Mucosa of gallbladder (tissue), 1 donor: ENCODE measurements around the gene MOV10L1. TPM values are rescaled to one million over a fixed set of nuclear protein-coding genes. Genes with fewer than 3 reads are reported as not detected.
"Not testable (repeated sequence)": the region's sequence is repeated elsewhere in the genome, so short reads cannot be mapped to it uniquely, and the experiment has no call there.

Experiments
- DNase-seq: peaks from one replicate; pipeline ENCODE4 v3.0.0-alpha.2; 2020; ENCODE audit warnings: low spot score
- total RNA-seq: library from RNA; stranded (reverse); gene quantifications from one replicate; pipeline ENCODE4 v1.2.1, GENCODE V29; 2021
- donor health status: DM: no; HTN: no; CAD: no.

Gene MOV10L1
- total RNA-seq, 1 donor from 2014 or later, result 2.6 TPM

DNA sequence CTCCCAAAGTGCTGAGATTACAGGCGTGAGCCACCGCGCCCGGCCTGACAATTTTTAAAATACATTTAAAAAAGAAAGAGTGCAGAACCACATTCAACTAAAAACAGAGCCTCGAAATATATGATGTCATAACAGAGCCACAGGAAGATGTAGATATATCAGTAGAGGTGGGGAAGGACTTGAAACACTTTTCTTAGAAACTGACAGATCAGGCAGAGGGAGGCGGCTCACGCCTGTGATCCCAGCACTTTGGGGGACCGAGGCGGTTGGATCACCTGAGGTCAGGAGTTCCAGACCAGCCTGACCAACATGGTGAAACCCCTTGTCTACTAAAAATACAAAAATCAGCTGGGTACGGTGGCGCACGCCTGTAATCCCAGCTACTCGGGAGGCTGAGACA lies 11.6 kb upstream of the MOV10L1 start:
- DNase-seq, result no peak

DNA sequence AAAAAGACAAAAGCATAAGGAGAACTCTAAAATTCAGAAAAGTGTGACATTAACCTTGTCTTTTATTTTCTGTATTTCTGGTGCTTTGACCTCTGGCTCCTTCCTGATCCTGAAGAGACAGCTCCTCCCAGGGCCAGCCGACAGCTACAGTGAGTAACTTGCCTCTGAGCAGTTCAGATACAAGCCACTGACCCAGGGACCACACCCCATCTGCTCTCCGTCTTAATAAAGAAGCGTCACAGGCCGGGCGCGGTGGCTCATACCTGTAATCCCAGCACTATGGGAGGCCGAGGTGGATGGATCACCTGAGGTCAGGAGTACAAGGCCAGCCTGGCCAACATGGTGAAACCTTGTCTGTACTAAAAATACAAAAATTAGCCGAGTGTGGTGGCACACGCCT lies 11.0 kb upstream of the MOV10L1 start:
- DNase-seq, result no peak

DNA sequence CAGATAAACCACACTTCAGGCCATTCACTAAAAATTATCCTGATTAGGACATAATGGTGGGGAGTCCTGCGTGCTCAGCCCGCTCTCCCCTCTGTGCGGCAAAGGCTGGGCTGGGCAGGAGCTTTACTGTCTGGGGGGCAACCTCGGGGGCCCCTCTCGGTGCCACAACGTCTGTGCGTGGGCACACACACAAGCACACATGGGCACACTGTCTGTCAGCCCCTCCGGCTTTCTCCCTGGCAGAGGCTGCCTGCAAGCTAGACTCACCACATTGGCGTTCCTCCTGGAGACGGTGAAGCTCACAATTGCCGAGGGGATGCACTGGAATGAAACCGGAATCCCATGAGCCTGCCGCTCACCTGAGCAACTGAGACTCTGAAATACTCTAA lies 9.7 kb upstream of the MOV10L1 start:
- no peak for DNase-seq

DNA sequence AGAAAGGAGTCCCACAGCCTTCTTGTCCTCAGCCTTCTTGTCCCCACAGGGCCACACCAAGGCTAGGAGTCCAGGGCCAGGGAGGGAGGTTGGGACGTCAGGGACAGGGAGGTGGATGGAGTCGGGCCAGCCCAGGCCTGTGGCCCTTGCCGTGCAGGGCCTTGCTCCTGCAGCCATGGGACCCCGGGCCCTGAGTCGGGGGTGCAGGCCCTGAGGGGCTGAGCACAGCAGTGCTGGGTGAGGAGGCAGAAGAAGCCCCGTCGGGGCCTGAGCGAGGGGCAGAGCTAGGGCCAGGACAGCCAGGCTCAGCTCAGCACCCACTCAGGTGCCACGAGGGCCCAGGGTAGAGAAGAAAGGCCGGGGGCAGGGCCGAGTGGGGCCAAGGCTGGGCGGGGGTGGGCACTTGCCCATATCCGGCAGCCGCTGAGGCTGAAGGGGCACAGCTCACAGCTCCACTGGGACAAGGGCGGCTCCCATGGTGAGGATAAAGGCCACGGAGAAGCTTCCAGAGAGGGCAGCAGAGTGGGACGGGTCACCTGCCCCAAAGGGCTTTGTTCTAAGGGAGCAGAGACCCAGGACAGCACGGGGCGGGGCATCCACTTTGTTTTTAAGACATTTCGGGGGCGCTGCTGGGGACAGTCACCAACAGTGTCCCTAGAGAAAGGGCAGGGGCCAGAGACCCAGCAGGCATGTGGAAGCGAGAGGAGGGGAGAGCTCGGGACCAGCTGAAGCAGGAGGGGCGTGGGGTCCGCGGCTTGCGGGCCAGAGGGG lies 8.2 kb upstream of the MOV10L1 start:
- DNase-seq, result no peak

DNA sequence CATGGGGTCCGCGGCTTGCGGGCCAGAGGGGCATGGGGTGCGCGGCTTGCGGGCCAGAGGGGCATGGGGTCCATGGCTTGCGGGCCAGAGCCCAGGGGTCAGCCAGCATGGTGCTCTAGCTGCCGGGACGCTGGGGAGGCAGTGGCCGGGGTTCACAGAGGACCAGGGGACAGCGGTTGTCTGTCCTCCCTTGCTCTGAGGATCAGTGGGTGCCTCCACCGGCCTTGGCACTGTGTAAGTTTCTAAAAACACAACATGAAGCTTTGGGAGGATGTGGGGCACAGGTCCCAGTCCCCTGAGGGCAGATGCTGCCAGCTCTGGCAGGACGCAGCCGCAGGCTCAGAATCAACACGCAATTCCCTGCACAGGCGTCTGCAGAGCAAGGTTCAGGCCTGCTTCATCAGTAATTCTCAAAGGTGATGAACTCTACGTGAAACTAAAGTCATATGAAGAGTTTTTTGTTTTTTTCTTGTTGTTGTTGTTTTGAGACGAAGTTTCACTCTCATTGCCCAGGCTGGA lies 7.5 kb upstream of the MOV10L1 start:
- DNase-seq, result no peak

DNA sequence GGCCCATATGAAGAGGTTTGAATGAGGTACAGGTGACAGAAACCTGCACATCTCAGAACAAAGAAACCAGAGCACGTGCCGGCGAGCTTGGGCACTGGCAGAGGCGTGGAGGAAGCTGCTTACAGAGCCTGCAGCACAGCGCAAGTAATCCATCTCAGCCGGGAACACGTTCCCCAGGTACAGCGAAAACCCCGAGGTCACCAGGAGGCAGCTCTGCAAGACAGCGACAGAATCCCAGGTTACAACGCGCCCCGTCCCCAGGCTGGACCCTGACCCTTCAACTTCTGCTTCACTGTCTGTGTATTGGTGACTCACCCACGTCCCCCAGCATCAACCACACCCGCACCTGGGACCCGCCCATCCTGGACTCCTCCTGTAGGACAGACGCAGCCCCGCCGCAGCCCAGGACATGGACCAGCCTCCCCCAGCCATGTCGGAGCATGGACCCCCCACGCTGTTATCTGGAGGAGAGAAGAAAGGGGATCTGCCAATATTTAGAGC lies 6.8 kb upstream of the MOV10L1 start:
- no peak for DNase-seq

DNA sequence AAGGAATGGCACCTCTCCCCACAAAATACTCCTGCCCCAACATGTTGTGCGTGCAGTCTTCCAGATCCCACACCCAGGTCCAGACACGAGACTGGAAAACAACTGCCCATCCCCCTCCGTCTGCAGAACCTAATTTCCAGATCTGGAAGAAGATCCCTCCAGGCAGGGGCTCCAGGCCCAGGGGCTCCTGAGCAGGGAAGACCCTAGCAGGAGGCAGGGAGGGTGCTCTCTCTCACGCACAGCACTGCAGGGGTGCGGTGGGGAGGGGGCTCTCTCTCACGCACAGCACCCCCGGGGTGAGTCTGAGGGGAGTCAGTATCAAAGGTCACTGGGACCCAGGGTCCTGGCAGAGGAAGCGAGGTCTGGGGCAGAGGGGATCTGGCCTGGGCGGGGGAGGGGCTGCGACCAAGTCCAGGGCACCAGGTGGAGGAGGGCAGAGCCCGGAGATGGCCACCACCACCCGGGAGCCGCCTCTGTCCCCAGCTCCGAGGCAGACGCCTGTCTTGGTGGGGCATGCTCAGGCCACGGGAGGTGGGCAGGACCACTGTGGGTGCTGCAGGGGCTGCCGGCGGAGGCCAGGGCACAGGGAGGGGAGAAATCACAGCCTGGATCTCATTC lies 6.2 kb upstream of the MOV10L1 start:
- DNase-seq, result no peak

DNA sequence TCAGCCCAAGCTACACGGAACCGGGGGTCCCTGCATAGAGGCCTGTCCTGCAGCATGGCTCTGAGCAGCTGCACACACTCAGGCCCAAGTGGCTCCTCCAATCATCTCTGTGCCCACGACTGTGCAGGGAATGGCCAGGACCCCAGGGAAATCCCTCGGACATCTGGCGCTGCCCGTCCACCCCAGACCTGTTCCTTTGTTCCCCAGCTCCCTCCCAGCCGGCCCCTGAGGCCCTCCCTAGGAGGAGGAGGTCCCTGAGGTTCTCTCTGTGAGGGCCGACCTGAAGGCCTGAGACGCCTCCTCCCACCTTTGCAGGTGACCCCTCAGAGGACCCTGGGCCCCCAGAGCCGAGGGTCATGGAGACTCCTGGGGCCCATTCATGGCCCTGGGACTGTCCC lies 5.7 kb upstream of the MOV10L1 start:
- DNase-seq, result no peak

DNA sequence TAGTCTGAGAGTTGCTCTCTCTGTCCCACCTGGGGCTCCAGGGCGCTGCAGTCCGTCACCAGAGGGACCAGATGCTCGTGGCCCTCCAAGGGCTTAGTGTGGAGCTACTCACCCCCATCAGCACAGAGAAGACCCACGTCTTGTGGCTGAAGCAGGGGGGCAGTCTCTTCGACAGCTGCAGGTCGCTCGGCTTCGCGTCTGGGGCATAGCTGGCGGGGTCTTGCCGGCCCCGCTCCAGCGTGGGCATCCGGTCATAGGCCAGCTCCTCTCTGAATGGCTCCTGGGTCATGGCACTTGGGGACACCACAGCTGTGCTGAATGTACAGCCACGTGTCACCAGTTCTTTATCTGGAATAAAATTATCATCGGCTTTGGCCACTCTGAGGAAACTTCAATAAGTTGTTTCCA lies 5.2 kb upstream of the MOV10L1 start:
- DNase-seq, result no peak

DNA sequence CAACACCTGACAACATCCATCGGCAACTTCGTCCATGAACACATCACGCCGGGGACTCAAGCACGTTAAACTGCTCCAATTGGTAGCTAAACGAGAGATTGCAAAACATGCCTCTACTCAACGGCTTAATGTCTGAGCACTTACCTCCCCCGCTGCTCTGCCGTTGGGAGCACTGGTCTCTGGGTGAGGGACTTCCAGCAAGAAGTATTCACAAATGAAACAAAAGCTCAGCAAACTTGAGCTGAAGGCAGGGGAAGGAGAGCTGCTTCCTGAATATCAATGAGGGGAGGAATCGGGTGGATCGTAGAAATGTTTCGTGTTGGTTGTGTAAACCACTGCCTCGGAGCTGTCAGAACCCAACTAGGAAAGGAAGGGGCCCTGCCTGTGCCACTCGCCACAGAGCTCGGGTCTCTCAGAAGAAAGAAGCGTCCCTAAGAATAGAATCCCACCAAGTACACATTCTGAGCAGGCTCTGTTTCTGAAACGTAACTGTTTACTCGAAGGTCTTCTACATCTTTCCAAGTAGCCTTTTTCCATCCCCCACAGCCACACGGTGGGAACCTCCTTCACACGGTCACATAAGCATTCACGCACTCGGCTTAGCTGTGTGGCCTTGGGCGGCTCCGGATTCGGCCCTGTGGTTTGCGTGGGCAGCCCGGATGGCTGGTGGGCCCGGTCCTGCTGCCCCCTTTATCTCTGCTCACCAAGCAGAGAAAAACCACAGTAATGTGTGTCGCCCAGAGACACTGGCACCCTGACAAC lies 4.4 kb upstream of the MOV10L1 start, which contains the start of gene MLC1:
Gene MLC1 (minus strand): TSS at position 216 of the 762 bp plus-strand sequence. CDS start 524 bp downstream, outside the sequence.
- no peak for DNase-seq

DNA sequence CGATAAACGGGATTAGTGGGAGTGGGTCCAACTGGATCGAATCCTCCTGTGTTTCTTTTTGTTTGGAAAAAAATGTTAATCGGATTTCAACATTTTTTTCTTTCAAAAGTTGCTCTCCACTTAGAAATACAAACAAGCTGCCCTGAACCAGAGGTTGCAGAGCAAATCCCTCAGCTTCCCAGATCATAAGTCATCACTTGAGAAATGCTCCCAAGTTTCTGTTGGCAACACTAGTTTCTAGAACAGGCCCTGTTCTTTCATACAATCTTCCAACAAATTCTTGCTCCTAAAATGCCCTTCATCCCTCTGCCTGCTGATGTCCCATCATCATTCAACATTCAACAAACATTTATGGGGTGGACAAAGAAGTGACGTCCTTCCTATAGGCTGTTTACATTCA lies 3.3 kb upstream of the MOV10L1 start:
- DNase-seq, result no peak

DNA sequence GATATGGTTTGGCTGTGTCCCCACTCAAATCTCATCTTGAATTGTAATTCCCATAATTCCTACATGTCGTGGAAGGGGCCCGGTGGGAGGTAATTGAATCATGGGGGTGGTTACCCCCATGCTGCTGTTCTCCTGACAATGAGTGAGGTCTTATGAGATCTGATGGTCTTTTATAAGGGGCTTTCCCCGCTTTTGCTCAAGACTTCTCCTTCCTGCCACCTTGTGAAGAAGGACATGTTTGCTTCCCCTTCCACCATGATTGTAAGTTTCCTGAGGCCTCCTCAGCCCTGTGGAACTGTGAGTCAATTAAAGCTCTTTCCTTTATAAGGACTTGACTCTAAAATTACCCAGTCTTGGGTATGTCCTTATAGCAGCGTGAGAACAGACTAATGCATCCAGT lies 2.8 kb upstream of the MOV10L1 start:
- not testable (repeated sequence) for DNase-seq

DNA sequence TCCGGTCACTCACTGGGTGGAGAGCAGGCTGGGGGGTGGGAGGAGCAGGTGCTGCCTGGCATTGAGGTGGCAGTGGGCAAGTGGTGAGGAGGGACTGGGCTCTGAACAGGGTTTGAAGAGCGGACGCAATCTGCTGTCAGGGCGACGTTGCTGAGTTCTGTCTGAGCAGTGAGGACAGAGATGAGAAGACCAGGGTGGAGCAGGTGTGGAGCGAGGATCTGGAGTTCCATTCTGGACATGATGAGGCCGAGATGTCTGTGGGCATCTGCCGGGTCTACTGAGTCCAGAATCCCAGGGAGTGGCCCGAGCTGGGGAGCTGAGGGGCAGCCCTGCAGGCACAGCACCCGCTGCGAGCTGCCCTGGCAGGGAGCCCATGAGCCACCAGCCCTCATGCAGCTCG lies 2.2 kb upstream of the MOV10L1 start:
- DNase-seq, result no peak

DNA sequence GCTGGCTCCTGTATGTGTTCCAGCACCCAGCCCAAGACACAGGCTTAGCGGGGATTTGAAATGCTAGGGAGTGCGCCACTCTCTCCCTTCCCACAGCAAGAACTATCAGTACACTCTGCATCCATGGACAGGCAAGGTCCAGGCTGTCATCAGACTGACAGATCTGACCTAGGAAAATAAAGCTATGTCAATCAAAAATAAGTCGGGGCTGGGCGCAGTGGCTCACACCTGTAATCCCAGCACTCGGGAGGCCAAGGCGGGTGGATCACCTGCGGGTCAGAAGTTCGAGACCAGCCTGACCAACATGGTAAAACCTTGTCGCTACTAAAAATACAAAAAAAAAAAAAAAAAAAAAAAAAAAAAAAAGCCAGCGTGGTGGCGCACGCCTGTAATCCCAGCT lies 1.7 kb upstream of the MOV10L1 start:
- no peak for DNase-seq

DNA sequence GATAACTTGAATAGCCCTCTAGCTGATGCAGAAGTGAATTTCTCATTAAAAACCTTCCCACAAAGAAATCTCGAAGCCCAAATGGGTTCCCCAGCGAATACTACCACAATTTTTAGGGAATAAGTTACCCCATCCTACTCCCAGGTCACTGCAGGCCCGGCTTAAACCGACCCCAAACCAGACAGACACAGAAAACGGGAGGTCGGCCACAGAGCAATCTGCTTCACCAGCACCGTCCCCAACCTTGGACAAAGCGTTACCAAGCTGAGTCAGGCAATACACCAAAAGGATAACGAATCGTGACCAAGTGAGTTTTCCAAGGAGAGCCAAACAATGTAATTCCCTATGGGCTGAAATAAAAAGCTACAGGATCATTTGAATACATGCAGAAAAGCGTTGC lies 575 bp upstream of the MOV10L1 start:
- DNase-seq, result no peak

DNA sequence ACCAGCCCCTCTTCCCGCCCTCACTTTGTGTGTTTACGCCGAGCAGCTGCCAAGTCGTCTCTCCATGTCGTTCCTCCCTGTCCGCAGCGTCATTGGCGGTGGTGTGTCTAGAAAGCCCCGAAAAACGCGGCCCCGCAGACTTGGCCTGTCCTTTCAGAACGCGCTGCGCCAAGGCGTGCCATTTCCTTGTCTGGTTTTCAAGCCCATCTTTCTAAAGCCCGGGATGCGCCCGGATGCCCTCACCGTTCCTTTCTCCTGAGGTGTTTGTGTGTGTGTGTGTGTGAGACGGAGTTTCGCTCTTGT lies 557 bp downstream of the MOV10L1 start:
- DNase-seq, result no peak

DNA sequence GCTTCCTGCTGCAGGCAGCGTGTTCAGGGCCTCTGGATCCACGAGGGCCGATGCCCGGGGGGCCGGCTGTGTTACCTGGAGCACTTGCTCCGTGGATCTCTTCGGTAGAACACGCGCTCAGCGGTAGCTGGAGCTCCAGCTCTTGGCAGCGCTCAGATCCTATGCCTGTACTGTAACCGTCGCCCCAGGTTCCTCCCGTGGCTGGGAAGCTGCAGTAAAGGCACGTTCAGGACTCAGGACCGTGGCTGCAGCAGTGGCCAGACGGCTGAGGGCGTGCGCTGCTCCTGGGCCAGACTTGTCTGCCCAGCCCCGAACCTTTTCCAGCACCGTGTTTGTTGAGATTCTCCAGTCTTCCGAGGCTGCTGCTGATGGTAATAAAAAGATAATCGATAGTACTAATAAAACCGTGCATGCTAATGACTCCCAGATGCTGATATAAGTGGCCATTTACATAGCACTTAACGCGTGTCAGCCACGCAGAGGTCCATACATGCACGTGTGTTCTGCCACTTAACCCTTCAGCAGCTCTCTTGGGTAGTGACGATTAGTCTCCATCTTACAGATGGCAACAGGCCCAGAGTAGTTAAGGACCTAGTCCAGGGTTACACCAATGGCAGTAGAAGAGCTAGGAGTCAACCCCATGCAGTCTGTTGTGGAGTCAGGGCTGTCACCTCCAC lies 1.4 kb downstream of the MOV10L1 start:
- no peak for DNase-seq

DNA sequence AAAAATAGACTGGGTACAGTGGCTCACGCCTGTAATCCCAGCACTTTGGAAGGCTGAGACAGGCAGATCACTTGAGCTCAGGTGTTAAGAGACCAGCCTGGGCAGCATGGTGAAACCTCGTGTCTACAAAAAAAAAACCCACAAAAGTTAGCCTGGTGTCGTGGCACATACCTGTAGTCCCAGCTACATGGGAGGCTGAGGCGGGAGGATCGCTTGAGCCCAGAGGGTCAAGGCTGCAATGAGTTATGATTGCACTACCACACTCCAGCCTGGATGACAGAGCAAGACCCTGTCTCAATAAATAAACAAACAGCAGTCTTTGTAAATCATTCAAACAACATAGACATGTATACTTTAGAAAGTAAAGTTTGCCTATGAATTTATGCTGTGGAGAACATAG lies 2.5 kb downstream of the MOV10L1 start:
- no peak for DNase-seq

DNA sequence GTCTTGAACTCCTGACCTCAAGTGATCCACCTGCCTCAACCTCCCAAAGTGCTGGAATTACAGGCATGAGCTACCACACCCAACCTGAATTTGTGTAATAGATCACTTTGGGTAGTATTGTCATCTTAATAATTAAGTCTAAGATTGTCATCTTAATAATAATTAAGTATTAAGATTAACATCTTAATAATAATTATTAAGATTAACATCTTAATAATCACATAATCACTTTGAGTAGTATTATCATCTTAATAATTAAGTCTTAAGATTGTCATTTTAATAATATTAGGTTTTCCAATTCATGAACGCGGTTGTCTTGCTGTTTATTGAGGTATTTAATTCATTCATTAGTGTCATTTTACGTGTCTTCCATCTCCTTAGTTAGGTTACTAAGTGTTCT lies 8.2 kb downstream of the MOV10L1 start:
- no peak for DNase-seq

DNA sequence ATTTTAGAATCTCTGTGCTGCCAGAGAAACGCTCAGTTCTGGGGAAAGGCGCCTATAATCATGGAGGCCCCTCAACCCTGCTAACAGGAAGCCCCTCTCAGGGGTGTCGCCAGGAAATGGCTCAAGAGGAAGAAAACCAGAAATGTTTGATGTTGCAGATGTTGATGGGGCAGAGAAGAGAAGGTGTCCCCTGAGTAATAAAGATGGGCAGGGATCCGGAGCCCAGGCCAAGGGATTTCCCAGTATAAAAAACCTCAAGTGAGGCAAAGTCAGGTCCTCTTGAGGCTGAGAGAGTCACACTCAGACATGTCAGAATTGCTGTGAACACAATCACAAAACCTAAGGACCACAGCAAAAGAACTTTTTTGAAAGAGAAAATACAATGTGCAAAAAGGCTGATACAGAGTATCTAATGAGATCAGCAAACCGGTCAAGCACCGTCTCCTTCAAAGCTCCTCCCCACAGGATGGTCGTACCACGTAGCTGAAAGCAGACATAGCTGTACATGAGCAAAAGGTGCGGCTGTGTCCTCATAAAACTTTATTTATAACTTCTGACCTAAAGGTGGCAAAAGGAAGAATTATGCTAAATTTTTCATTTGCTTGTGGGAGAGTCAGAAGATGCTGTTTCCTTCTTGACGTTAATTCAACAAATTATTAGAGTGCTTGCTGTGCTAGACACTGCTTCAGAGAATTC lies 12.2 kb downstream of the MOV10L1 start:
- no peak for DNase-seq

DNA sequence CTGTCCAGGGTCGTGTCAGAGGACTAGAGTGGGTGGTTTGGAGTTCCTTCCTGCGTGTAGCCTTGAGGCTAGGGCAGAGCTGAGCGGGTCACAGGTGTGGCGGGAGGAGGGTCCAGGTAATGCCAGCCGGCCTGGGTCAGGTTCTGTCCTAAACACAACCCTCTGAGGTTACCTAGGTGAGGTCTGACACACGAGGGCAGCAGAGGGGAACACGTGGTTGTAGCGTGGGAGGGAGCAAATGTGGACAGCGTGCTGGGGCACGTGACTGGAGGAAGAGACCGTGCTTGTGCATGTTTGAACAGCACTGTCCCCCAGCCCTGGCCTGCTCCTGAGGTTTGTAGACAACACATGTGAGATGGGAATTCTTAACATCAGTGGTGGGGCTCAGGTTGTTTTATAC lies 13.1 kb downstream of the MOV10L1 start:
- DNase-seq, result no peak
